ENCODE results near the gene MED12. TPM values are rescaled to one million over a fixed set of nuclear protein-coding genes. Genes with fewer than 3 reads are reported as not detected.
"Not testable (repeated sequence)": the region's sequence is repeated elsewhere in the genome, so short reads cannot be mapped to it uniquely, and the experiment has no call there.

Gene MED12
- total RNA-seq, 1 donor from 2014 or later: 102 TPM

GRCh38 chrX:71175531-71175930 lies 57.1 kb downstream of the MED12 start:
- no peak for TF ChIP-seq CTCF (IDR thresholded peaks at IDR 0.05)
- intact Hi-C loops (cut with micrococcal nuclease): no loop called here
- DNase-seq: no peak
- Mint-ChIP-seq H3K4me3 (no peak overlapping the region), H3K27me3 (no peaks in the 10 kb centered on the region), H3K9me3 (no peaks in the 10 kb centered on the region), H3K36me3 (ENCODE audit: low read depth) (peaks cover 38% of the 10 kb centered on the region), H3K4me1 (peaks cover 7% of the 10 kb centered on the region), H3K27ac (no peak overlapping the region)
- no peak for ATAC-seq (ENCODE audit: low read depth)
- ChIA-PET POLR2A (no interaction called here), CTCF (no interaction called here)

GRCh38 chrX:71177327-71177726 lies 58.9 kb downstream of the MED12 start:
- DNase-seq (no peak), ATAC-seq (ENCODE audit: low read depth) (no peak)
- ChIA-PET POLR2A (no interaction called here), CTCF (no interaction called here)
- Mint-ChIP-seq H3K27ac (no peak overlapping the region), H3K27me3 (no peaks in the 10 kb centered on the region), H3K9me3 (no peaks in the 10 kb centered on the region), H3K4me1 (peaks cover 12% of the 10 kb centered on the region), H3K36me3 (ENCODE audit: low read depth) (peaks cover 42% of the 10 kb centered on the region), H3K4me3 (no peak overlapping the region)
- intact Hi-C loops (cut with micrococcal nuclease): no loop called here
- no peak for TF ChIP-seq CTCF (IDR thresholded peaks at IDR 0.05)

GRCh38 chrX:71178908-71179307 lies 60.5 kb downstream of the MED12 start:
- ATAC-seq (ENCODE audit: low read depth) (no peak), DNase-seq (no peak)
- H3K9me3 Mint-ChIP-seq: no peaks in the 10 kb centered on the region
- no peak overlapping the region for H3K4me3 Mint-ChIP-seq
- H3K27ac Mint-ChIP-seq: peak overlapping the region; percentile 30
- CTCF ChIA-PET: interaction anchor here (0.7 to 1.7 kb wide), 5 partner anchors 50 to 180 kb away, joined by 3 to 6 read pairs (median 3); no protein-coding TSS in a partner anchor
- intact Hi-C loops (cut with micrococcal nuclease): loop anchor here (1.0 kb wide), 4 partner anchors 50 to 410 kb away; no protein-coding TSS in a partner anchor
- peaks cover 13% of the 10 kb centered on the region for H3K4me1 Mint-ChIP-seq
- peaks cover 31% of the 10 kb centered on the region for H3K36me3 Mint-ChIP-seq (ENCODE audit: low read depth)
- POLR2A ChIA-PET: interaction anchor here (4.3 kb wide), 1 partner anchor 18 kb away, joined by 87 read pairs; no protein-coding TSS in a partner anchor
- no peak for TF ChIP-seq CTCF (IDR thresholded peaks at IDR 0.05)
- H3K27me3 Mint-ChIP-seq: no peaks in the 10 kb centered on the region

GRCh38 chrX:71180579-71181265 lies 62.3 kb downstream of the MED12 start:
- H3K4me3 Mint-ChIP-seq; ATAC-seq (ENCODE audit: low read depth); H3K9me3 Mint-ChIP-seq; DNase-seq; H3K27me3 Mint-ChIP-seq: not testable (repeated sequence)
- Mint-ChIP-seq H3K4me1 (peaks cover 13% of the 10 kb centered on the region), H3K36me3 (ENCODE audit: low read depth) (peaks cover 19% of the 10 kb centered on the region), H3K27ac (peak overlapping the region; percentile 99)
- CTCF ChIA-PET: interaction anchor here (0.7 to 1.9 kb wide), 6 partner anchors 17 to 411 kb away, joined by 3 to 6 read pairs (median 5); partner anchors contain the start of gene NONO
- POLR2A ChIA-PET: interaction anchor here (0.6 to 4.3 kb wide), 8 partner anchors 12 to 194 kb away, joined by 4 to 87 read pairs (median 23); partner anchors contain the start of genes IL2RG, MED12, NONO and TAF1
- intact Hi-C loops (cut with micrococcal nuclease): loop anchor here (1.0 to 10.0 kb wide), 5 partner anchors 68 to 986 kb away; partner anchors contain the start of genes IL2RG and SNX12

GRCh38 chrX:71181558-71181909 lies 63.1 kb downstream of the MED12 start:
- peaks cover 16% of the 10 kb centered on the region for H3K4me1 Mint-ChIP-seq
- peaks cover 21% of the 10 kb centered on the region for H3K36me3 Mint-ChIP-seq (ENCODE audit: low read depth)
- TF ChIP-seq CTCF (IDR thresholded peaks at IDR 0.05): no peak
- POLR2A ChIA-PET: interaction anchor here (1.0 to 4.3 kb wide), 12 partner anchors 12 to 184 kb away, joined by 3 to 87 read pairs (median 14); partner anchors contain the start of genes IL2RG, MED12, NONO and SNX12
- peak; percentile 44 for DNase-seq
- peak overlapping the region; percentile 93 for H3K4me3 Mint-ChIP-seq
- intact Hi-C loops (cut with micrococcal nuclease): loop anchor here (1.0 to 10.0 kb wide), 5 partner anchors 69 to 987 kb away; partner anchors contain the start of genes IL2RG and SNX12
- ATAC-seq (ENCODE audit: low read depth): peak; percentile 59
- no peaks in the 10 kb centered on the region for H3K27me3 Mint-ChIP-seq
- CTCF ChIA-PET: interaction anchor here (1.2 to 1.5 kb wide), 2 partner anchors 15 to 102 kb away, joined by 4 to 9 read pairs; partner anchors contain the start of gene NONO
- H3K27ac Mint-ChIP-seq: peak overlapping the region; percentile 99
- no peaks in the 10 kb centered on the region for H3K9me3 Mint-ChIP-seq
